GM12801 (cell line): Measurements from ENCODE around the gene NDST1.

Experiments used
- TF ChIP-seq, protein P1 (sequence below): IDR thresholded peaks from one replicate; pipeline ENCODE4 v1.5.1; 2011; ENCODE audit warnings: control low read depth; ENCODE audit not compliant: insufficient read length; ENCODE audit errors: extremely low read depth

NDST1 gene

DNA sequence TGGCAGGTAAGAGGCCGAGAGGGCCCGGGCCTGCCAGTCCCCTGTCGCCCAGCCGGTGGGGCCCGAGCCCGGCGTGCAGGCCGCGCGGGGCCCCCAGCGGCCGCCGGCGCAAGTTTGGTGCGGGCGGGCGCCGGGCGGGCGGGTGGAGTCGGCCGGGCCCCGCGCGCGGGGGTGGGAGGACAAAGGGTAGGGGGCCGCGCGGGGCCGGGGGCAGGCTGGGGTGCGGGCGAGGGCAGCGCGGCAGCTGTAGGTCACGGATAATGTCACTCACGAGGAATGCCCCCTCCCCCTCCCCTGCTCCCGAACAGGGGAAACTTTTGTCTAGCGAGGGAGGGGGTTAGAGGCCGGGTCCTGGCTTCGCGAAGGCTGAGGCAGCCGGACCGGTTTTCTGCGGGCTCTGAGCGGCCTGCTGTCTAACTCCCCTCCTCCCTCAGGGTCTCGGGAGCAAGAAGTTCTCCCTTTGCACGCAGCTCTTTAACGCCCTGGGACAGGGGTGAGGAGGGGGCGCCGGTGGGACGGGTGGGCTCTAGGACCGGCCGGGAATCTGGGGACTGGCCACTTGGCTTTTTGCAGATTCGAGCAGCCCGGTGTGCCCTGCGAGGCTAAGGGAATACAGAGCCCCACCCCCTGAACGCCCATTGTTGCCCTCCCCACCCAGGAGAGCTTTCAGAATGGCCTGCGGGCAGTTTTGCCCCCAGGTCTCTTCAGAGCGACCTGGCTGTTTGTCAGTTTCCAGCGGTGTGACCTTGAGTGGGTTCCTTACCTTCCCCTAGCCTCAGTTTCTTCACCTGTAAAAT is 21.3 kb upstream of the NDST1 start:
- TF ChIP-seq, protein P1, sequence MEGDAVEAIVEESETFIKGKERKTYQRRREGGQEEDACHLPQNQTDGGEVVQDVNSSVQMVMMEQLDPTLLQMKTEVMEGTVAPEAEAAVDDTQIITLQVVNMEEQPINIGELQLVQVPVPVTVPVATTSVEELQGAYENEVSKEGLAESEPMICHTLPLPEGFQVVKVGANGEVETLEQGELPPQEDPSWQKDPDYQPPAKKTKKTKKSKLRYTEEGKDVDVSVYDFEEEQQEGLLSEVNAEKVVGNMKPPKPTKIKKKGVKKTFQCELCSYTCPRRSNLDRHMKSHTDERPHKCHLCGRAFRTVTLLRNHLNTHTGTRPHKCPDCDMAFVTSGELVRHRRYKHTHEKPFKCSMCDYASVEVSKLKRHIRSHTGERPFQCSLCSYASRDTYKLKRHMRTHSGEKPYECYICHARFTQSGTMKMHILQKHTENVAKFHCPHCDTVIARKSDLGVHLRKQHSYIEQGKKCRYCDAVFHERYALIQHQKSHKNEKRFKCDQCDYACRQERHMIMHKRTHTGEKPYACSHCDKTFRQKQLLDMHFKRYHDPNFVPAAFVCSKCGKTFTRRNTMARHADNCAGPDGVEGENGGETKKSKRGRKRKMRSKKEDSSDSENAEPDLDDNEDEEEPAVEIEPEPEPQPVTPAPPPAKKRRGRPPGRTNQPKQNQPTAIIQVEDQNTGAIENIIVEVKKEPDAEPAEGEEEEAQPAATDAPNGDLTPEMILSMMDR = no peak

DNA sequence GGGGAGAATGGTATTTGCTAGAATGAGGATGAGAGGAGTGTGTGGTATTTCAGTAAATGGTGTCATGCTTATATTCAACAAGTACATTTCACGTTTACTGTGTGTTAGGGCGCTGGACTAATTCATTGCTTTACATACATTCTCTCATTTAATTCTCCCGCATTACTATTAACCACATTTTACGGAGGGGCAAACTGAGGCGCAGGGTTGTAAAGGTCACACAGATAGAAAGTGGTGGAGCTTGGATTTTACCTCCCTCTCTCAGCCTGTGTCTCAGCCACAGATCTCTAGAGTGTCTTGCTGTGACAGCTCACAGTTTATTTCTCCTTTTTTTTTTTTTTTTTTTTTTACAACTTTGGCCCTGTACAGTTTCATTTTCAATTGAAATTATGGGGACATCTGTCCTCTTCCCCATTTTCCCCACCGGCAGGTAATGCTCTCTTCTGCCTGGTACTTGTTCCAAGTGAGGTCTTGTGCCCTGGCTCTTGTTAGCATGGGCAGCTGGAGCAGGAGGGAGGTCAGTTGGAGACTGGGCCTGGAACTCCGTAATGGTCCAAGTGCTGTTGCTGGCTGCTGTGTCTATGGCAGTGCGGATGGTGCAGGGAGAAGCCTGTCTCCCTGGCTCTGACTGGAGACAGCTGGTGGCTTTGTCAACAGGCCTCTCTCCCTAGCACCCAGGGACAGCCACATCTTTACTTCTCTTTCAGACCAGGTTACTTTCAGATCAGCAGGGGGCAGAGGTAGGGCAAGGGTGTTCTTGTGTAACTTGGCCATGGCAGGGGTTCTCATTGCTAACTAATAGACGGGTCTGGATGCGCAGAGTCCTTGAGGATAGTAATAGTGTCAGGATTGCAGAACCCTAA is 20.5 kb upstream of the NDST1 start:
- TF ChIP-seq, protein P1 = no peak

DNA sequence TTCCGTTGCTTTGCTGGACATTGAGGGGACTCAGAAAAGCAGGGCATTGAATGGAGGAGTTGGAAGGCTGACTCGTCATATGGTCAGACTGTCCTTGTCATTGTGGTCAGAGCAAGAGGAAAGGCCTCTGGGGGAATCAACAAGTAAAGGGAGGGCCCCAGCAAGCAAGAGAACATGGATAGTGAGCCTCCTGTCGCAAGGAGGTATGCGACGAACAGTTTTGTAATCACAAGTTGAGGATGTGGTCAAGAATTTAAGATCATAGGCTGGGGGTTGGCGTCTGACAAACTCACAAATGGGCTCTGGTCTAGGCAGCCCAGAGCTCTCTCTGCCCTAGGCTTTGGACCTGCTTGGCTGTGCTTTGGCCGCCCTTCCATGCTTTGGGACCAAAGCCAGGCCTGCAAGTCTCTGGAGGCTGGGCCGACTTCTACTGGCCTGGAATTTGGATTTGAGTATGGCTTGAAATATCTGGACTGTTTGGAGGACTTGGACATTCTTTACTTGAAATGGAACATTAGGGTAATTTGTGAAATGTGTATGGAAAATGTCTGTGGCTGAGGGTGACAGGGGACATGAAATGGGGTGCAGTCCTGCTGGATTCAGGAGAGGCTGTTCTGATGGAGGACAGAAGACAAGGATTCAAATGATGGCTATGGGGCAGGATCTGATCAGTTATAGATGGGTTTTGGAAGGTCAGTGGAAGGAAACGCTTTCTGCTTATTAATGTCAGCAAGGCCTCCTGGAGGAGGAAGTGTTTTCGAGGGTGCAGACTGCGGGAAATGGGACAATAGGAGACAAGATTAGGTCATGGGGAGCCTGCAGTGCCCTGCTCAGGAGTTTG is 19.2 kb upstream of the NDST1 start:
- TF ChIP-seq, protein P1 = no peak

DNA sequence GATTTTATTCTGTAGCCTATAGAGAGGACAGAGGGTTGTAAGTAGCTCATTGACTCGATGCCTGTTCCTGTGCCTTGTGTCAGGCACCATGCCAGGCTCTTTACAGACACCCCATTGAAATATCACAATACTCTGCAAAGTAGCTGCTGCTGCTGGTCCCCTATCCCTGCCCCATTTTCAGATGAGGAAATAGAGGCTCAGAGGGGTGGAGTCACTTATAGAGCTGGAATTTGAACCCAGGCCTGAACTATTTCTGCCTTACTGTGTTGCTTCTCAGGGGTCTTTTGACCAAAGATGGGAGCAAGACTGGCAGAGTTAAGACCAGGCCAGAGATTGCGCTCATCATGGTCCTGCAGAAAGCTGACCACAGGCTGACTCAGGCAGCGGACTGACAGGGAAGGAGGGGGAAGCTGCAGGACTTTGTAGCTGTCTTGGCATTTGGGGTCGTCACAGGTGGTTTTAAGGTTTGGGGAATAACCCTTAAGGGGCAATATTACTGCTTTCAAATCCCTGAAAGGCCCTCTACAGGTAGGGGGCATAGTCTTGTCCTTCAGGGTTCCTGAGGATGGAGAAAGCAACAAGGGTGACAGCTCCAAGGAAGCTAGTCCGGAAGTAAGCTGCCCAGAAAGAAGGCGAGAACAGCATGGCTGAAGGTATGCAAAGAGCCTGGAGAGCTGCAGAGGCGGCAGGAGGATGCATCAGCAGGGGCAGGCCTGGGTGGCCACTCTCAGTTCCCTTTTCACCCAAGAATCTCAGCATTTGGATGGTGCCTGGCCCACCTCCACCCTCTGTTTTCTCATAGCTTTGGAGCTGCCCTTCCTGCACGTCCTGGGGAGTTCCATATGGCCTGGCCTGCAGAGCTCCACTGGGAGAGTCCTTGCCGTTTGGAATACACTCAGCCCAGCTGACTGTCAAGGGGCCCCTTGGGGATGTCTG is 18.3 kb upstream of the NDST1 start:
- TF ChIP-seq, protein P1 = no peak

DNA sequence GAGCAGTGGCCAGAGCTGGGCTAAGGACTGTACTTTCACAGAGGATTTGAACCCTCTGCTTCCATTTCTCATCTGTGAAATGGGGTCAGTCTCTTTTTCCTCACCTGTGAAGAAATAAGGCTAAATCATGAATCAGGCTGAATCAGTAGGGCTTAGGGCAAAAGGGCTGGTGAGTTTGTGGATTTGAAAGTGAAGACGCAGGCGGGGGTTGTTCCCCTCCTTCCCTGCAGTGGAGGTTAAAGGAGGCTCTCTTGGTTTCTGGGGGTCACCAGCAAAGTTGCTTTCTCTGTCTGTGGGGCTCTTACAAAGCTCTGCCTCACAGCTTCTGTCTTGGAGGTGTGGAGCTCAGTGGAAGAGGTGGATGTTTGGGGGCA is 17.6 kb upstream of the NDST1 start:
- TF ChIP-seq, protein P1 = no peak

DNA sequence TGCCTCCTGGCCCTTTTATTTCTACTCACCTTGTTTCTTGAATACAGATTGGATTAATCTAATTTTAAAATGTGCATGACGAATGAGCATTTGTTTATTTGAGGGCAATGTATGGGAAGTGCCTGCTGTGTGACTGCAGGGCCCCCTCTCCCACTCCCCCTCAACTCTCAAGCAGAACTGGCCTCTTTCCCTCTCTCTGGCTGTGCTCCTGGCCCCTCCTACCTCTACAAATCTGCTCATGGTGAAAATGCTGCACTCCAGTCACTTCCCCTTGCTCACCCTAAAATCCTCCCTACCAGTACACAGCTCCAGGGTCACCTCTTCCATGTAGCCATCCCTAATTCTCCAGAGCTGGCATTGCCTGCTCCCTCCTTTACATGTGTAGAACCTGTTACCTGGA is 17.2 kb upstream of the NDST1 start:
- TF ChIP-seq, protein P1 = no peak
